GM19025 (cell line): ENCODE measurements around the gene TMEM179B.

ENCODE experiments used
- ATAC-seq: cut with Tn5 transposase; IDR thresholded peaks from one replicate; pipeline ENCODE4 v1.9.1; 2021; ENCODE audit warnings: mild to moderate bottlenecking, low read depth, moderate library complexity; ENCODE audit not compliant: unreplicated experiment

Gene TMEM179B

GRCh38 chr11:62831520-62832335 lies 44.5 kb downstream of the TMEM179B start, which contains the start of gene STX5:
Gene STX5 (minus strand): TSS chr11:62832051. CDS start chr11:62831243, 808 bp downstream.
- peak; percentile 87 for ATAC-seq

- ATAC-seq: peak; percentile 2
Measured at GRCh38 chr11:62832336-62833234, 45.4 kb downstream of the TMEM179B start, which contains the start of gene TEX54. Gene TEX54 (minus strand): TSS chr11:62832841.

- no peak for ATAC-seq
Measured at GRCh38 chr11:62835336-62835735, 48.1 kb downstream of the TMEM179B start.

- ATAC-seq: peak; percentile 40
Measured at GRCh38 chr11:62839050-62839945, 52.1 kb downstream of the TMEM179B start, which contains the start of gene WDR74. Gene WDR74 (minus strand): TSS chr11:62839590. CDS start chr11:62839570, 20 bp downstream.
